Suprapubic skin (tissue), 3 donors: ENCODE measurements around the gene LHPP.

Experiments used
- CTCF ChIP-seq, 2 donors: fragments of 200-600 bp in 1 of 2; fragments of 450-650 bp in 1 of 2; sonication (generic) in 1 of 2; IDR thresholded peaks; one replicate each; pipeline ENCODE4 v1.5.1; 2016 to 2019; ENCODE audit warnings: antibody characterized with exemption in 2 of 2, mild to moderate bottlenecking in 1 of 2, moderate library complexity in 1 of 2
- POLR2AphosphoS5 ChIP-seq, 3 donors: sonication (generic); formaldehyde crosslinking; IDR thresholded peaks; one replicate each; pipeline ENCODE4 v1.6.1; 2017; ENCODE audit warnings: antibody characterized with exemption in 3 of 3

- no peak for TF ChIP-seq POLR2AphosphoS5 (IDR thresholded peaks at IDR 0.05)
- TF ChIP-seq CTCF (IDR thresholded peaks at IDR 0.05): no peak
Measured at GRCh38 chr10:124591123-124591495, 129.5 kb downstream of the LHPP start.
